Endodermal cell (in vitro differentiated cells): Measurements from ENCODE around the gene SLC45A1. TPM values are rescaled to one million over a fixed set of nuclear protein-coding genes. Genes with fewer than 3 reads are reported as not detected.

Experiments
- DNase-seq: peaks from one replicate; pipeline ENCODE4 v3.0.0-alpha.2; 2017
- H3K27ac ChIP-seq: 2 replicates; pipeline ENCODE4 v1.5.1; 2013; ENCODE audit warnings: mild to moderate bottlenecking, low read depth, low read length, moderate library complexity
- H3K27me3 ChIP-seq: 2 replicates; pipeline ENCODE4 v1.6.1; 2013; ENCODE audit warnings: mild to moderate bottlenecking, low read length, moderate library complexity; ENCODE audit not compliant: insufficient read depth, control insufficient read depth, poor library complexity, severe bottlenecking
- H3K36me3 ChIP-seq: 2 replicates; pipeline ENCODE4 v1.7.0; 2013; ENCODE audit warnings: mild to moderate bottlenecking, low read length, moderate library complexity; ENCODE audit not compliant: control insufficient read depth, insufficient read depth
- H3K4me1 ChIP-seq: one replicate; pipeline ENCODE4 v1.7.0; 2013; ENCODE audit warnings: low read length; ENCODE audit not compliant: control insufficient read depth, insufficient read depth
- H3K4me3 ChIP-seq: 2 replicates; pipeline ENCODE4 v1.5.1; 2013; ENCODE audit warnings: mild to moderate bottlenecking, low read length, moderate library complexity
- H3K9ac ChIP-seq: 2 replicates; pipeline ENCODE4 v1.6.1; 2013; ENCODE audit warnings: mild to moderate bottlenecking, low read length, moderate library complexity; ENCODE audit not compliant: poor library complexity, severe bottlenecking; ENCODE audit errors: extremely low read depth
- H3K9me3 ChIP-seq: 2 replicates; pipeline ENCODE4 v1.6.1; 2013; ENCODE audit warnings: mild to moderate bottlenecking, low read length, moderate library complexity; ENCODE audit not compliant: control insufficient read depth
- H3K27ac Mint-ChIP-seq: 2 replicates; pipeline ENCODE4 v1.8.0; 2020; ENCODE audit warnings: mixed read lengths
- H3K27me3 Mint-ChIP-seq: 2 replicates; pipeline ENCODE4 v1.8.0; 2021; ENCODE audit warnings: mild to moderate bottlenecking, mixed read lengths; ENCODE audit not compliant: insufficient read depth
- H3K36me3 Mint-ChIP-seq: 2 replicates; pipeline ENCODE4 v1.8.0; 2020; ENCODE audit warnings: low read depth, mixed read lengths
- H3K4me1 Mint-ChIP-seq: 2 replicates; pipeline ENCODE4 v1.8.0; 2020; ENCODE audit warnings: mixed read lengths
- H3K4me3 Mint-ChIP-seq: 2 replicates; pipeline ENCODE4 v1.8.0; 2020; ENCODE audit warnings: mild to moderate bottlenecking, moderate library complexity, mixed read lengths
- H3K9me3 Mint-ChIP-seq: 2 replicates; pipeline ENCODE4 v1.8.0; 2020; ENCODE audit warnings: mild to moderate bottlenecking, mixed read lengths
- WGBS, 2 experiments: methylation state at CpG; one replicate each; pipeline versions ENCODE4 v1.1.5 to v1.1.7; 2013; ENCODE audit warnings: missing lambda C conversion rate in 2 of 2, mixed read lengths in 1 of 2; ENCODE audit not compliant: insufficient coverage in 1 of 2, insufficient read length in 1 of 2; 5-methylcytosine and 5-hydroxymethylcytosine counted together
- total RNA-seq, 2 donors: library from RNA; stranded (reverse); fragmentation: NEBNext Ultra II Directional in 1 of 2; extraction: Animal tissue kit (Norgen Biotek cat#: 25700) in 1 of 2; gene quantifications; 2 replicates in 1 of 2; 3 replicates in 1 of 2; pipeline ENCODE4 v1.2.1, GENCODE V29; 2021
- TF ChIP-seq, protein P1 (sequence below): fragments of 200-600 bp; sonication (generic); conservative IDR thresholded peaks from 2 replicates; pipeline ENCODE4 v1.5.0; 2021; ENCODE audit warnings: antibody characterized with exemption, mild to moderate bottlenecking

SLC45A1 gene
- total RNA-seq, 2 donors from 2014 or later = 0.42 TPM; not detected in 1

GRCh38 chr1:8377271-8377981 is 59.5 kb downstream of the SLC45A1 start:
- WGBS, 2 experiments = 93 to 96% methylated on average over 16 to 17 of the region's 17 CpGs
- no peak overlapping the region for H3K4me3 ChIP-seq
- TF ChIP-seq, protein P1, sequence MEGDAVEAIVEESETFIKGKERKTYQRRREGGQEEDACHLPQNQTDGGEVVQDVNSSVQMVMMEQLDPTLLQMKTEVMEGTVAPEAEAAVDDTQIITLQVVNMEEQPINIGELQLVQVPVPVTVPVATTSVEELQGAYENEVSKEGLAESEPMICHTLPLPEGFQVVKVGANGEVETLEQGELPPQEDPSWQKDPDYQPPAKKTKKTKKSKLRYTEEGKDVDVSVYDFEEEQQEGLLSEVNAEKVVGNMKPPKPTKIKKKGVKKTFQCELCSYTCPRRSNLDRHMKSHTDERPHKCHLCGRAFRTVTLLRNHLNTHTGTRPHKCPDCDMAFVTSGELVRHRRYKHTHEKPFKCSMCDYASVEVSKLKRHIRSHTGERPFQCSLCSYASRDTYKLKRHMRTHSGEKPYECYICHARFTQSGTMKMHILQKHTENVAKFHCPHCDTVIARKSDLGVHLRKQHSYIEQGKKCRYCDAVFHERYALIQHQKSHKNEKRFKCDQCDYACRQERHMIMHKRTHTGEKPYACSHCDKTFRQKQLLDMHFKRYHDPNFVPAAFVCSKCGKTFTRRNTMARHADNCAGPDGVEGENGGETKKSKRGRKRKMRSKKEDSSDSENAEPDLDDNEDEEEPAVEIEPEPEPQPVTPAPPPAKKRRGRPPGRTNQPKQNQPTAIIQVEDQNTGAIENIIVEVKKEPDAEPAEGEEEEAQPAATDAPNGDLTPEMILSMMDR = no peak
- Mint-ChIP-seq H3K27ac (no peak overlapping the region), H3K4me1 (peaks cover 43% of the 10 kb centered on the region), H3K27me3 (no peaks in the 10 kb centered on the region), H3K4me3 (no peak overlapping the region), H3K9me3 (no peaks in the 10 kb centered on the region), H3K36me3 (peaks cover 17% of the 10 kb centered on the region)
- H3K9me3 ChIP-seq = no peaks in the 10 kb centered on the region
- DNase-seq = peak; percentile 13
- H3K36me3 ChIP-seq = peaks cover 36% of the 10 kb centered on the region
- no peak overlapping the region for H3K27ac ChIP-seq
- no peaks in the 10 kb centered on the region for H3K27me3 ChIP-seq
- H3K9ac ChIP-seq = no peak overlapping the region
- H3K4me1 ChIP-seq = peaks cover 11% of the 10 kb centered on the region

DNA sequence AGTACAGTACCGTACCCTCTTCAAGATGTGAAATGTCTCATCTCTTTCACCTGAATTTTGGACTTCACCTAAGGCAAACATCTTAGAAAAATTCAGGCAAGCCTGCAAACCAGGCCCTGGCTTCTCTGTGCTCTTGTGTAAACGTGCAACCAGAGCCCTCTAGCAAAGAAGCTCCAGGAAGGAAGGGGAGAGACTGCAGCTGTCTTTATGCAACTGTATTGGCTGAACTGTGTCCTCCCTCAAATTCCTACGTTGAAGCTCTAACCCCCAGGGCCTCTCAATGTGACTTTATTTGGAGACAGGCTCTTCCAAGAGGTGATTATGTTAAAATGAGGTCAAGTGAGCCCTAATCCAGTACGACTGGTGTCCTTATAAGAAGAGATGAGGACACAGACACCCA is 60.3 kb downstream of the SLC45A1 start:
- H3K27ac Mint-ChIP-seq = no peak overlapping the region
- WGBS, 2 experiments = 77 to 84% methylated on average over 4 of the region's 4 CpGs
- TF ChIP-seq, protein P1 = no peak

DNA sequence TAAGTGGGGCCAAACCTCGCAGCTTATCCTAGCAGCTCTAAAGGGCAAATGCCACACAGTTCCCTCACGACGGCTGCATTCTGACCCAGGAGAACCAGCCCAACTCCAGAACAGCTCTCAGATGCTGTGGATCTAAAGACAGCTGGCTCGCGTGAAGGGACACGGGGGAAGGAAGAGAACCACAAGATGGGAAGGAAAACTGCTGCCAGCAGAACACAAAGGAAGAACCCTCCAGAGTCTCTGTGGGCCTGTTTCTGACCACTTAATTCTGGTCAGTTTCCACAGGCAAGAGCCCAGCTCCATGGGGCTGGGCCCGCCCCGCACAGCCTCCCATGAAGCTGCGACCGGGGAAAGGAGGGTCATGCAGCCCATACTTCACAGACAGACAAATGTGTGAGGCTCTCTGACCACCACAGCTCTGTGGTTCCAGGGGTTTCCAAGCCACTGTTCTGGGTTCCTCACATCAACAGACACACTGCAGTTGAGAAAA is 61.1 kb downstream of the SLC45A1 start:
- no peaks in the 10 kb centered on the region for H3K27me3 ChIP-seq
- H3K9ac ChIP-seq = no peak overlapping the region
- no peak overlapping the region for H3K27ac ChIP-seq
- H3K36me3 ChIP-seq = peaks cover 31% of the 10 kb centered on the region
- peaks cover 36% of the 10 kb centered on the region for H3K4me1 Mint-ChIP-seq
- peaks cover 17% of the 10 kb centered on the region for H3K36me3 Mint-ChIP-seq
- TF ChIP-seq, protein P1 = no peak
- peaks cover 8% of the 10 kb centered on the region for H3K4me1 ChIP-seq
- no peaks in the 10 kb centered on the region for H3K27me3 Mint-ChIP-seq
- H3K4me3 ChIP-seq = no peak overlapping the region
- no peaks in the 10 kb centered on the region for H3K9me3 ChIP-seq
- H3K4me3 Mint-ChIP-seq = no peak overlapping the region
- no peaks in the 10 kb centered on the region for H3K9me3 Mint-ChIP-seq
- peak; percentile 26 for DNase-seq
- 93 to 96% methylated on average over 6 to 10 of the region's 10 CpGs for WGBS, 2 experiments
- H3K27ac Mint-ChIP-seq = peak overlapping the region; percentile 48

More for the DNA sequence above, 60.3 kb downstream of the SLC45A1 start:
- no peak overlapping the region for H3K4me3 ChIP-seq
- H3K36me3 ChIP-seq = peaks cover 33% of the 10 kb centered on the region
- H3K4me1 ChIP-seq = peaks cover 8% of the 10 kb centered on the region
- Mint-ChIP-seq H3K9me3 (no peaks in the 10 kb centered on the region), H3K4me3 (no peak overlapping the region), H3K4me1 (peaks cover 42% of the 10 kb centered on the region), H3K36me3 (peaks cover 17% of the 10 kb centered on the region), H3K27me3 (no peaks in the 10 kb centered on the region)
- peak overlapping the region; percentile 3 for H3K27ac ChIP-seq
- no peak overlapping the region for H3K9ac ChIP-seq
- H3K27me3 ChIP-seq = no peaks in the 10 kb centered on the region
- DNase-seq = no peak
- no peaks in the 10 kb centered on the region for H3K9me3 ChIP-seq
